Measurements from ENCODE around the gene TNK1. TPM values are rescaled to one million over a fixed set of nuclear protein-coding genes. Genes with fewer than 3 reads are reported as not detected.
"Not testable (repeated sequence)": the region's sequence is repeated elsewhere in the genome, so short reads cannot be mapped to it uniquely, and the experiment has no call there.

Gene TNK1
- total and polyA plus RNA-seq, 7 donors, result 2.1 to 14.6 (median 5.4) TPM

- Histone ChIP-seq H3K27me3 (no peaks in the 10 kb centered on the region), H3K9me3 (no peaks in the 10 kb centered on the region), H3K27ac (no peak overlapping the region), H3K4me1 (no peaks in the 10 kb centered on the region), H3K36me3 (no peaks in the 10 kb centered on the region), H3K4me3 (no peak overlapping the region)
- WGBS, 2 donors, result 91 to 93% methylated on average over 6 of the region's 6 CpGs
- intact Hi-C loops (cut with DNase I), result no loop called here
- no peak for DNase-seq
- no peak for TF ChIP-seq EP300 (IDR thresholded peaks at IDR 0.05)
- TF ChIP-seq, protein P1, sequence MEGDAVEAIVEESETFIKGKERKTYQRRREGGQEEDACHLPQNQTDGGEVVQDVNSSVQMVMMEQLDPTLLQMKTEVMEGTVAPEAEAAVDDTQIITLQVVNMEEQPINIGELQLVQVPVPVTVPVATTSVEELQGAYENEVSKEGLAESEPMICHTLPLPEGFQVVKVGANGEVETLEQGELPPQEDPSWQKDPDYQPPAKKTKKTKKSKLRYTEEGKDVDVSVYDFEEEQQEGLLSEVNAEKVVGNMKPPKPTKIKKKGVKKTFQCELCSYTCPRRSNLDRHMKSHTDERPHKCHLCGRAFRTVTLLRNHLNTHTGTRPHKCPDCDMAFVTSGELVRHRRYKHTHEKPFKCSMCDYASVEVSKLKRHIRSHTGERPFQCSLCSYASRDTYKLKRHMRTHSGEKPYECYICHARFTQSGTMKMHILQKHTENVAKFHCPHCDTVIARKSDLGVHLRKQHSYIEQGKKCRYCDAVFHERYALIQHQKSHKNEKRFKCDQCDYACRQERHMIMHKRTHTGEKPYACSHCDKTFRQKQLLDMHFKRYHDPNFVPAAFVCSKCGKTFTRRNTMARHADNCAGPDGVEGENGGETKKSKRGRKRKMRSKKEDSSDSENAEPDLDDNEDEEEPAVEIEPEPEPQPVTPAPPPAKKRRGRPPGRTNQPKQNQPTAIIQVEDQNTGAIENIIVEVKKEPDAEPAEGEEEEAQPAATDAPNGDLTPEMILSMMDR (IDR thresholded peaks at IDR 0.05), result no peak
- no peak for TF ChIP-seq POLR2AphosphoS5 (IDR thresholded peaks at IDR 0.05)
- no peak for TF ChIP-seq POLR2A (IDR thresholded peaks at IDR 0.05)
Measured at GRCh38 chr17:7363311-7363710, 17.6 kb upstream of the TNK1 start.

- 92% methylated on average over 6 of the region's 7 CpGs for WGBS, 2 donors
- H3K27ac ChIP-seq; H3K9me3 ChIP-seq; DNase-seq; H3K4me1 ChIP-seq; H3K36me3 ChIP-seq; H3K27me3 ChIP-seq; intact Hi-C loops (cut with DNase I); H3K4me3 ChIP-seq: not testable (repeated sequence)
Measured at GRCh38 chr17:7365963-7366362, 14.9 kb upstream of the TNK1 start.

DNA sequence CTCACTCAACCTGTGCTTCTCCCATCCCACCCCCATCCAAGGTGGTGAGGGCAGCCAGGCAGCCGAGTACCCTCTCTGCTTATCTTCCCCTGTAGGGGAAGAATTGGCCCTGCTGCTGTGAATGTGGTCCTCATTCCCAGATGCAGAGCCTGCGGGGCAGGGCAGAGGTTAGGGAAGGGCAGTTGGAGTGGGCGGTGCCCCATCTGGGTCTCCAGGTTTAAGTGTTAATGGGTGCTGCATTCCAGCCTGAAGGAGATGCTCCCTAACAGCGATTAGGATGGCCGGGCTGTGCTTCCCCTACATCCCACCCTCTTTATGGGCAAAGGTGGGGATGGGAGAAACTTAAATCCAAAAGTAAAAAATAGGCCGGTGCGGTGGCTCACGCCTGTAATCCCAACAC, 13.8 kb upstream of the TNK1 start:
- Histone ChIP-seq H3K36me3 (no peaks in the 10 kb centered on the region), H3K4me3 (no peak overlapping the region), H3K4me1 (no peaks in the 10 kb centered on the region), H3K9me3 (no peaks in the 10 kb centered on the region), H3K27me3 (no peaks in the 10 kb centered on the region), H3K27ac (no peak overlapping the region)
- DNase-seq, result no peak
- no peak for TF ChIP-seq EP300 (IDR thresholded peaks at IDR 0.05)
- no peak for TF ChIP-seq POLR2AphosphoS5 (IDR thresholded peaks at IDR 0.05)
- TF ChIP-seq POLR2A (IDR thresholded peaks at IDR 0.05), result no peak
- TF ChIP-seq, protein P1 (IDR thresholded peaks at IDR 0.05), result no peak
- intact Hi-C loops (cut with DNase I), result no loop called here
- 86 to 87% methylated on average over 8 of the region's 8 CpGs for WGBS, 2 donors

GRCh38 chr17:7367918-7368598, 12.8 kb upstream of the TNK1 start:
- H3K4me1 ChIP-seq, result no peaks in the 10 kb centered on the region
- intact Hi-C loops (cut with DNase I), result no loop called here
- no peaks in the 10 kb centered on the region for H3K27me3 ChIP-seq

GRCh38 chr17:7368599-7368994, 12.3 kb upstream of the TNK1 start:
- 93% methylated on average over 5 of the region's 5 CpGs for WGBS, 2 donors
- intact Hi-C loops (cut with DNase I); DNase-seq: not testable (repeated sequence)

More at GRCh38 chr17:7367918-7368598, 12.8 kb upstream of the TNK1 start:
- no peak for DNase-seq
- 80 to 87% methylated on average over 13 of the region's 13 CpGs for WGBS, 2 donors
- TF ChIP-seq POLR2A (IDR thresholded peaks at IDR 0.05) (no peak), EP300 (IDR thresholded peaks at IDR 0.05) (no peak), POLR2AphosphoS5 (IDR thresholded peaks at IDR 0.05) (no peak)
- TF ChIP-seq, protein P1 (IDR thresholded peaks at IDR 0.05), result no peak
- H3K9me3 ChIP-seq, result no peaks in the 10 kb centered on the region
- no peaks in the 10 kb centered on the region for H3K36me3 ChIP-seq
- H3K27ac ChIP-seq, result no peak overlapping the region
- no peak overlapping the region for H3K4me3 ChIP-seq

DNA sequence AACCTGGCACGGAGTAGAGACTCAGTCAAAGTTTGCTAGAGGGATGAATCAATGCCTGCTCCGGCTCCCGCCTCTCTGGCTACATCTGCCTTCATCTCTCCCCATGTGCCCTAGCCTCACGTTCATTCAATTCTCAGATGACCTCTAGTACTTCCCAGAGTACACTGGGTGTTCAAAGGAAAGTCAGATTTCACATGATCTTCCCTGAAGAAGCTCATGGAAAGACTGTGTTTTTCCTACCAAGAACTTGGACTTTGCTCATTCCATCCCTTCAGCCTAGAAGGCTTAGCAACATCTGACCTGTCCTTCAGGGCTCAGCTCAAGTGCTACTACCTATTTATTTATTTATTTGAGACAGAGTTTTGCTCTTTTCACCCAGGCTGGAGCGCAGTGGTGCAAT, 11.1 kb upstream of the TNK1 start:
- intact Hi-C loops (cut with DNase I), result no loop called here
- Histone ChIP-seq H3K27me3 (no peaks in the 10 kb centered on the region), H3K27ac (no peak overlapping the region), H3K4me1 (no peaks in the 10 kb centered on the region), H3K4me3 (no peak overlapping the region), H3K36me3 (no peaks in the 10 kb centered on the region), H3K9me3 (no peaks in the 10 kb centered on the region)
- no peak for DNase-seq
- TF ChIP-seq, protein P1 (IDR thresholded peaks at IDR 0.05), result no peak
- TF ChIP-seq POLR2A (IDR thresholded peaks at IDR 0.05) (no peak), EP300 (IDR thresholded peaks at IDR 0.05) (no peak), POLR2AphosphoS5 (IDR thresholded peaks at IDR 0.05) (no peak)
- 78 to 85% methylated on average over 5 of the region's 5 CpGs for WGBS, 2 donors

More at GRCh38 chr17:7368599-7368994, 12.3 kb upstream of the TNK1 start:
- not testable (repeated sequence) for H3K4me3 ChIP-seq, H3K4me1 ChIP-seq, H3K27ac ChIP-seq, H3K36me3 ChIP-seq, H3K9me3 ChIP-seq, H3K27me3 ChIP-seq
